Choroid plexus epithelial cell (primary cell): ENCODE measurements around the gene RAP1A.

Source experiments
- DNase-seq: peaks from one replicate; pipeline ENCODE4 v3.0.0-alpha.2; 2010; ENCODE audit warnings: low read depth
- H3K4me3 ChIP-seq: 2 replicates; pipeline ENCODE4 v1.5.1; 2011; ENCODE audit warnings: low read depth, mild to moderate bottlenecking, control low read depth, low read length, moderate library complexity
- CTCF ChIP-seq: conservative IDR thresholded peaks from 2 replicates; pipeline ENCODE4 v1.5.1; 2011; ENCODE audit warnings: low read depth, mild to moderate bottlenecking, control low read depth, inconsistent platforms, low read length, moderate library complexity

RAP1A gene

GRCh38 chr1:111735321-111735720 lies 115.7 kb downstream of the RAP1A start:
- TF ChIP-seq CTCF, result no peak
- peak; percentile 25 for DNase-seq
- no peak overlapping the region for H3K4me3 ChIP-seq

- H3K4me3 ChIP-seq, result no peak overlapping the region
- TF ChIP-seq CTCF, result no peak
- DNase-seq, result peak; percentile 57
Measured at GRCh38 chr1:111735858-111736544, 116.4 kb downstream of the RAP1A start.

GRCh38 chr1:111736548-111737215 lies 117.1 kb downstream of the RAP1A start:
- no peak for TF ChIP-seq CTCF
- H3K4me3 ChIP-seq, result no peak overlapping the region
- peak; percentile 33 for DNase-seq

GRCh38 chr1:111737216-111738132 lies 117.9 kb downstream of the RAP1A start:
- no peak for TF ChIP-seq CTCF
- no peak for DNase-seq
- H3K4me3 ChIP-seq, result no peak overlapping the region

- no peak for TF ChIP-seq CTCF
- no peak for DNase-seq
- peak overlapping the region; percentile 65 for H3K4me3 ChIP-seq
Measured at GRCh38 chr1:111738133-111738435, 118.5 kb downstream of the RAP1A start.

- no peak for TF ChIP-seq CTCF
- DNase-seq, result peak; percentile 58
- H3K4me3 ChIP-seq, result peak overlapping the region; percentile 65
Measured at GRCh38 chr1:111738436-111739193, 119.0 kb downstream of the RAP1A start.
